DMS 273 (cell line): ENCODE data around the gene MCCD1.

ENCODE experiments used
- DNase-seq: peaks from one replicate; lab custom pipeline; 2025; ENCODE audit not compliant: unreplicated experiment; lab: John Stamatoyannopoulos, UW

Gene MCCD1

DNA sequence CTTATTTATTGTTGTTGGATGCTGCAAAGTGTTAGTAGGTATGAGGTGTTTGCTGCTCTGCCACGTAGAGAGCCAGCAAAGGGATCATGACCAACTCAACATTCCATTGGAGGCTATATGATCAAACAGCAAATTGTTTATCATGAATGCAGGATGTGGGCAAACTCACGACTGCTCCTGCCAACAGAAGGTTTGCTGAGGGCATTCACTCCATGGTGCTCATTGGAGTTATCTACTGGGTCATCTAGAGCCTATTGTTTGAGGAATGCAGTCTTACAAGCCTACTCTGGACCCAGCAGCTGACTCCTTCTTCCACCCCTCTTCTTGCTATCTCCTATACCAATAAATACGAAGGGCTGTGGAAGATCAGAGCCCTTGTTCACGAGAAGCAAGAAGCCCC, 18.8 kb upstream of the MCCD1 start:
- DNase-seq: no peak

DNA sequence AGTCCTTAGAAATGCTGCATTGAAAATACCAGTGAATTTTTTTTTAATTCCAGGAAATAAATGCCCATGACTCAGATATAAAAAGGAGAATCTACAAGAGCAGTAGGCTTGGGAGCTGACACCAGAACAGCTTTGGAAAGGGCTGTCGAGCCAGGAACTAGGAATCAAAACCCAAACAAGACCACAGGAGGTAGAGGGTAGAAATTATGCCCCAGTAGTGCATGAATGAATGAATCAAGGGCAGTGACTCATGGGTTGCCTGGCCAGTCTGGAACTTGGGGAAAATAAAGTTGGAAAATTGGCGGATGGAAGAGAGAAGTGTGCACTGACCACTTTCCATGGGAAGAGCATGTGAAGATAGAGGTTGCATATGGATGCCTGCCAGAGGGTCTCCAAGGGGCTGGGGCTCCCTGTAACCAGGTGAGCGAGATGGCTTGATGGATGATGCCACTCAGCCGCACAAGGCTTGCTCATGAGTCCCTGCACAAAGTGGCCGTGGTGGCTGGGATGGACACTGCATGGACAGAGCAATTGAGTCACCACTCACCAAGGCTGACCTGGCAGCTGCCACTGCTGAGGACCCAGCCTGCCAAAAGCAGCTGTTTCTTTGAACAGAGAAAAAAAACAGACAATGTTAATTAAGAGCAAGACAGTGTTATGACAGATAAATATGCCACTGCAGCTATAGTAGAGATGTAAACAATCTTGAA, 15.2 kb upstream of the MCCD1 start:
- DNase-seq: no peak

DNA sequence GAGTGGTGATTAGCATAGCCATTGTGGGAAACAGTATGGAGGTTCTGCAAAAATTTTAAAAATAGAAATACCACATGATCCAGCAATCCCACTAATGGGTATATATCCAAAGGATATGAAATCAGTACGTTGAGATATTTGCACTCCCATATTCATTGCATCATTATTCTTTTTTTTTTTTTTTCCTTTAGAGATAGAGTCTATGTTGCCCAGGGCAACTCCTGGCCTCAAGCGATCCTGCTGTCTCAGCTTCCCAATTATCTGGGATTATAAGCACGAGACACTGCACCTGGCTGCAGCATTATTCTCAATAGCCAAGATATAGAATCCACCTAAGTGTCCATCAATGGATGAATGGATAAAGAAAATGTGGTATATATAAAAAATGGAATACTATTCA, 6.9 kb upstream of the MCCD1 start:
- DNase-seq: no peak

DNA sequence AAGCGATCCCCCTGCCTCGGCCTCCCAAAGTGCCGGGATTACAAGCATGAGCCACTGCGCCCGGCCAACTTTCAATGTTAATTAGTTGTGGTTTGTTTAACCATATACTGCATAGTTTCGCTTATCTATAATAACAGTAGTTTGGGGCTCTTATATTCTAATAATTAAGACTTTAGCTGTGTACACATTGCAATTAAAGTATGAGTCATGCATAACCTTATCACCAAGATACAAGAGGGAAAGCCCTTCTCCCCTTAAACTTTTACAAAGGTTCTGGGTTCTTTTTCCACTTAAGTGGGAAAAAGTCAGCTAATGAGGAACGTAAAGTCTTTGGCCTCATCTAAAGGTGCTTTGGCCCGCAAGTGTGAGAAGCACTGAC, 3.2 kb upstream of the MCCD1 start:
- no peak for DNase-seq

DNA sequence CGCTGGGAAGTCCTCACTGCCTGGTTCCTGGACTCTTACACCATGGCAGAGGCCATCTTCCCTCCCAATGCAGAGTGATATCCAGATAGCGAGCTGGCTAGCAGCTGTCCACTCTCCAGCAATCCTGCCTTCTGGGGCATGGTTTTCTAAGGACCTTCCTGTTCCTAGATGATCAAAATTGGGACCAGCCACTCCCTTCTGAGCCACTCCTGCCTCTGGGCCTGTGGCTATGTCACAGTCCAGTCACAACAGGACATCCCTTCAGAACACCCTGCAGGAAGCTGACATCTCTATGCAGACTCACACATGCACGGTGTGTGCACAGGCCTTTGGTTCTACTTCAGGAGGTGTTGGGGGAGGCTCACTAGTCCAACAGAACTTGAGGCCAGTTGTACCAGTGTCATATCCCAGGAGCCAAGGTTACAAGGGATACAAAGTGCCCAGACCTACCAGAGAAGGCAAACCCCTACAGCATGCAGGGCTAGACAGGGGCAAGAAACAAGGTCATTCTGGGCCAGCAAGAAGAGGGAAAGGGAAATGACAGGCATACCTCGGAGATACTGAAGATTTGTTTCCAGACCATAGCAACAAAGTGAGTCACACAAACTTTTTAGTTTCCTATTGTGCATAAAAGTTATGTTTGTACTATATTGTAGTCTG, 2.7 kb upstream of the MCCD1 start:
- DNase-seq: no peak

DNA sequence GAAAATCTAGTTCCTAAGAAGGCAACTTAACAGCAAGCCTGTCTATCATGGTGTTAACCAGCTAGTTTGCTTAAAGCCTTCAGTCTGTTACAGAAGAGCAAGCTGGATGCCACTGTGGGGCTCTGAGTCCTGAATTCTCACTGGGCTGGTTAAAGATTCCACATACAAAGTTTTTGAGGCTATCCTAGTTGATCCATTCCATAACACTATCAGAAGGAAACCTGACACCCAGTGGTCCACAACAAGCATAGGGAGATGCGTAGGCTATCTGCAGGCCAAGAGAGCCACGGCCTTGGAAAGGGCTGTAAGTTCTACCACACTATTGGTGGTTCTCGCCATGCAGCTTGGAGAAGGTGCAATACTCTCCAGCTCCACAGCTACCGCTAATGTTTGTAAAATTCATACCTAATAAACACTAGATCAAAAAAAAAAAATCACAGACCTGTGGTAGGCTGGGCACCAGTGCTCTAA, 420 bp upstream of the MCCD1 start:
- peak; percentile 60 for DNase-seq

DNA sequence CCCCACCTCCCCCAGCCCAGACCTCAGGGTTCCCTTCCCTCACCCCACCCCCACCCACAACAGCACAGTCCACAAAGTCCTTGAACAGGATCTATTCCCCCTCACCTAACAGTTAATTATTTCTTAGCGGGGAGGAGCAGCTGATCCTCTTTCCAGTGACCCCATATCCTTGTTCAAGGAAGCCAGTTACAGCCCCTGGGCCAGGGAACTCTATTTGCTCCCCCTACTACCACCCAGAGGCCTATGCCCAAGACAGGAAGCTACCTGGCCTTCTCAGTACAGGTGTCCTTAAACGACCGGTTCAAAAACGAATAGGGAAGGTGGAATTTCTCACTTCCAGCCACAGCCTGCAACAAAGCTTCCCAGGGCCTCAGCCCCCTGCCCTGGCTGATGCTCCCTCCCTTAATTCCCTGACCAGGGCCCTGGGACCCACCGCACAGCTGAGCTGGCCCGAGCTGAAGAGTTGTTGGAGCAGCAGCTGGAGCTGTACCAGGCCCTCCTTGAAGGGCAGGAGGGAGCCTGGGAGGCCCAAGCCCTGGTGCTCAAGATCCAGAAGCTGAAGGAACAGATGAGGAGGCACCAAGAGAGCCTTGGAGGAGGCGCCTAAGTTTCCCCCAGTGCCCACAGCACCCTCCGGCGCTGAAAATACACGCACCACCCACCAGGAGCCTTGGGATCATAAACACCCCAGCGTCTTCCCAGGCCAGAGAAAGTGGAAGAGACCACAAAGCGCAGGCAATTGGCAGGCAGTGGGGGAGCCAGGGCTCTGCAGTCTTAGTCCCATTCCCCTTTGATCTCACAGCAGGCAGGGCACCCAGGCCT, 778 bp downstream of the MCCD1 start:
- DNase-seq: peak; percentile 49

DNA sequence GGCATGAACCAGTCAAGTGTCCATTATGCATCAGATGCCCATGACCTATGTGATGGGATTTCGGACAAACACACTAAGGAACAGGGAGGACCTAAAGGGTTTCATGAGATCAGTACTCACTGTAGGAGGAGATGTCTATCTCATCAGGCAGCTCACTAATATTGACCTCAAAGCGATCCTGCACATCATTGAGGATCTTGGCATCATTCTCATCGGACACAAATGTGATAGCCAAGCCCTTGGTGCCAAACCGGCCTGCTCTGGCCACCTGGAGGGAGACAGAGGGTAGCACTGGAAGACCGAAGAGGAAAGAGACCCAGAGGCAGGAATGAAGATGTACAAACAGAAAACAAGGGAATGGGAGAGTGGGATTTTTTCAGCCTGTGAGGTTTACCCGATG, 1.9 kb downstream of the MCCD1 start:
- DNase-seq: no peak

DNA sequence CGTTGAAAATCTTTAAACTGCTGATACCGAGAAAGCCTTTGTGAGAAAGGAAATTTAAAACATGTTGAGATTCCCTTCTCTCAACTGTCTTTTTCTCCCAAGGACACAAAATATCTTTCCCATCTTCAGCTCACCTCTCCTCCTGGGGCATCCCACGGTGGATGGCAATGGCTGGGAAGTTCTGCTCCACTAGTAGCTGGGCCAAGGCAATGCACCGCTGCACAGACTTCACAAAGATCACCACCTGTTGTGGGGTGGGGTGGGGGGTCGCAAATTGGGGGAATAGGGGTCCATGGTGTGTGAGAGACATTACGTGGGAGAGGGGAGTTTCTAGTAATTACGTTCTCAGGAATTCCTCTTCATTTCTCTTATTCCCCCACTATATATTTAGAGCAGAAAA, 2.4 kb downstream of the MCCD1 start:
- DNase-seq: no peak

DNA sequence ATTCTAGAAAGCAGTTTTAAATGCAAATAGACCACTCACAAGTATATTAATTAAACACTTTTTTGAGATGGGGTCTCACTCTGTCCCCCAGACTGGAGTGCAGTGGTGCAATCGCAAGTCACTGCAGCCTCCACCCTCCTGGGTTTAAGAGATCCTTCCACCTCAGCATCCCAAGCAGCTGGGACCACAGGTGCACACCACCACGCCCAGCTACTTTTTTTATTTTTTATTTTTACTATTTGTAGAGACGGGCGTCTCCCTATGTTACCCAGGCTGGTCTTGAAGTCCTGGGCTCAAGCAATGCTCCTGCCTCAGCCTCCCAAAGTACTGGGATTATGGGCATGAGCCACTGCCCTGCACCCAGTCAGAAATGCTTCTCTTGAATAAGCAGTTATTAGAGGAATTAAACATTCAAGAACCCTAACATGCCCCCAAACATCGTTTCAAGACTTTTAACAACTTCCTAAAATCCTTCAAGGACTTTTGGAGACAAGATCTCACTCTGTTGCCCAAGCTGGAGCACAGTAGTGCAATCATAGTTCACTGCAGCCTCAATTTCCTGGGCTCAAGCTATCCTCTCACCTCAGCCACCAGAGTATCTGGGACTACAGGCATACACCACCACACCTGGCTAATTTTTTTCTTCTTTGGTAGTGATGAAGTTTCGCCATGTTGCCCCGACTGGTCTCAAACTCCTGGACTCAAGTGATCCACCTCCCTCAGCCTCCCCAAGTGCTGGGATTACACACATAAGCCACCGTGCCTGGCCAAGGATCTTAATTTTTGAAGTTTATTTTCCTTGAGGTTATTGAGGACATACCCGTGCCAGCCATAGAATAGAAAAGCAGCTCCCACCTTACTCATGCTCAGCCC, 3.2 kb downstream of the MCCD1 start:
- DNase-seq: no peak

DNA sequence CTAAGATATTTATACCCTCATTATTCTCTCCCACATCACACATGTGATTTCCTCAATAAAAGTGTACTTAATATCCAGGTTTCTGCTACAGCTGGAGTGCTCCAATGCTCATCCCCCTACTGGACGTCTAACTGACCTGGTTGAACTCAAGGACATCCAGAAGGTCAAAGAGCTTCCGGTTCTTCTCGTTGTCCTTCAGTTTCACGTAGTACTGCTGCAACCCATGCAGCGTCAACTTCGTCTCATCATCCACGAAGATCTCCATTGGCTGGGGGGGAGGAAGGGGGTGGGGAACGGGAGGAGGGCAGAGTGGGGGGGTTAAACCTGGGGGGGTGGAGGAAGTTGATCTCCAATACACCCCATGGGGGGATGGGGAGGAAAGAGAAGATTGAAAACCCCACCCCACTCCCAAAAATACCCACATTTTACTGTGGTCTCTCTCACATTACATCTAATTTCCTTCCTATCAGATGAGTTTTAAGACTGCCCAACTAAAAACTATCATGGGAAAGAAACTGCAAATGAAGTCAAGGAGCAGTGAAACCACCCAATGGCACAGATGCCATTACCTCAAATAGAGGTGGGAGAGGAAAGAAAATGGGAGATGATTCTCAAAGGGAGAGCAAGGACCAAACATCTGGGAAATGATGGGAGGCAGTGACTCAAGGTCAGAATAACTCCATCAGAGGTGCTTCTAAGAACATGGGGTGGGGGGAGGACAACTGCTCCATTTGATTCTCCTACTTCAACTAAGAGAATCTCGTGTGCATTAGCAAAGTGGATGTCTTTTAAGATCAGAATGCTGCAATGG, 4.1 kb downstream of the MCCD1 start:
- DNase-seq: no peak

DNA sequence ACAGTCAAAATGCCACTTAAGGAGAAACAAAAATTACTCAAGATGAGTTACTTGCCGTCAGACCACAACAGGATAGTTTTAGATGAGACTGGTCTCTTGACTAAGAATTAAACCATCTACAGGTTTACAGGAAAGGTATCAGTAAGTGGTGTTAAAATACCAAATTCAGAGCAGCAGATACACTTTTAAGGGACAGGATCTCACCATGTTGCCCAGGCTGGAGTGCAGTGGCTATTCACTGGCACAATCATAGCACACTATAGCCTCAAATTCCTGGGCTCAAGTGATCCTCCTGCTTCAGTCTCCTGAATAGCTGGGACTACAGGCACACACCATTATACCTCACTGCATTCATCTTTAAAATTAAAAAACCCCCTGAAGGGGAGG, 4.7 kb downstream of the MCCD1 start:
- no peak for DNase-seq

DNA sequence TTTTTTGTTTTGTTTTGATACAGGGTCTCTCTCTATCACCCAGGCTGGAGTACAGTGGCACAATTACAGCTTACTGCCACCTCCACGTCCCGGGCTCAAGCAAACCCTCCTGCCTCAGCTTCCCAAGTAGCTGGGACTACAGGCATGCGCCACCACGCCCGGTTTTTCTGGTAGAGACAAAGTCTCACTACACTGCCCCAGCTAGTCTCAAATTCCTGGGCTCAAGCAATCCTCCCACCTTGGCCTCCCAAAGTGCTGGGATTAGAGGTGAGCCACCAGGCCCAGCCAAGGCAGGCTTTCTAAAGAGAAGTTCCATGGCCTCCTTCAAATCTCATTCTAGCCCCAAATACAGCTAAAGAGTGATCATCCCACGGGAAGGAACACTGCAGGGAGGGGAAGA, 5.2 kb downstream of the MCCD1 start:
- DNase-seq: no peak

DNA sequence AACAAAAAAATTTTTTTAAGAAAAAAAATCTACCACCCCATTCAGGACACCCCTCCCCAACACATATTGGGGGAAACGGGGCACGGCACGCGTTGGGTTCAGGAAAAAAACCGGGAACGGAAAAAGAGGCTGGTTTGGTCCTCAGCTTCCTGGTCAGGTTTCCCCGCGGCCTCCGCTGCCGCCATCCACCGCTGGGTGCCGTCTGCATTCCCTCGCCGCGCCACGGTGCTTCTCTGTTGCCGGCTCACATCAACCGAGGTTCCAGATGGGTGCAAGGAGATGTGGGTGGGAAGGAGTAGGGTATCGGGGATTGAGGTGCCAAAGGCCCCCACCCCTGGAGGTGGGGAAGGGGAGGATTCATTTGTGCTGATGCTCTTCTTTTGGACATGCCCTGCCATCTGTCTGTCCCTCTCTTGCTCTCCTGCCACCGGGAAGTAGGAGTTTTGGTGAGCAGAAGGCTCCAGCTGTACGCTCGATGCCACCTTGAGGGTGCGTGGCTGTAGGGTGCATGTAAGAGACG, 5.8 kb downstream of the MCCD1 start:
- DNase-seq: no peak

DNA sequence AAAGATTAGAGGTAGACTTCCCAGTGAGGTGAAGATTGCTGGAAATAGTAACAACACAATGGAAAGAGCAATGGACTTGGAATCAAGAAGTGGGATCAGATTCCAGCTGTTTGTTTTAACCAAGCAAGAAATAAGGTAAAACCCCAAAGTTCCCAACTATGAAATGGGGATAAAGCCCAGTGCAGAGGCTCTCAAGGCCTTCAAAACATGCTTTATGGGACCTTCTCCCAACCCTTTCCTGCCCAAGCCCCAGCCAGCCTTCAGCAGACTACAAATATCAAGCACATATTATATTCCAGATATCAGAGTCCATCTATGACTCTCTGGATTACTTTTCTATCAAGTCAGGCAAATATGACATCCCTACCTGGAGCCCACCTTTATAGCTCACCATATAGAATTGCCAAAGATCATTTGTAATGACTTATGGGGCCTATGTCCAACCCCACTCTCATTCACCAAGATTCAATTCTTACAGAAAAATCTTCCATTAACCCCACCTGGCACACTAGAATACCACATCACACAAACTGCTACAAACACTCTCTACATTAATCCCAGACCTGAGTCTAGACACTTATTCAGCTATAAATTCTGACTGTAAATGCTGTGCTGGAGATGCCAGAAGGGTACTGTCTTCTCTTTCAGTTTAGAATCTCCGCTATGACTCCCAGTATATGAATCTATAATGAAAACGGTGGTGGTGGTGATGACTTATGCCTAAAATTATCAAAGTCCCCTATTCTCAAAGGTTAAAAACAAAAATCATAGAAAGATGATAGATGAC, 7.0 kb downstream of the MCCD1 start:
- DNase-seq: no peak

DNA sequence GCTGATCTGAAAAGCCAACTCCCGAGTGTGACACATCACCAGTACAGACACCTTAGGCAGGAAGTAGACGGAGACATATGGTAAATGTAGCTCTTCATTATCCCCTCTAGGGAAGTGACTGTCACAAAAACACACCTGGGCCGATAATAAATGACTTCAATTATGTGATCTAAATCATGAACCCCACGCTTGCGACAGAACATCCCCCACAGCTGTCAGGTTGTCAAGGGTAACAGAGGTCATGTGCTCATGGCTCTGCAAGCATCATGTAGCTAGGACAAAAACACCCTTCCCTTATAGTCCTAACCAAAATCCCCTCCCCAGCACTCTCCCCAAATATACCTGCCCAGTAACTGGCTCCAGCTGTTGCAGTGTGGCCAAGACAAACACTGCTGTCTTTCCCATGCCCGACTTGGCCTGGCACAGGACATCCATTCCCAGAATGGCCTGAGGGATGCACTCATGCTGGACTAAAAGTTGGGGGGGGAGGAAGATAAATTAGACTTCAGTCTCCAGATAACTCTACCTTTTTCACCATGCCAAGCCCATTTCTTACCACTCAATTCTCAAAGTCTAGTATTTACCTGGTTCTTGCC, 10.1 kb downstream of the MCCD1 start:
- DNase-seq: no peak

DNA sequence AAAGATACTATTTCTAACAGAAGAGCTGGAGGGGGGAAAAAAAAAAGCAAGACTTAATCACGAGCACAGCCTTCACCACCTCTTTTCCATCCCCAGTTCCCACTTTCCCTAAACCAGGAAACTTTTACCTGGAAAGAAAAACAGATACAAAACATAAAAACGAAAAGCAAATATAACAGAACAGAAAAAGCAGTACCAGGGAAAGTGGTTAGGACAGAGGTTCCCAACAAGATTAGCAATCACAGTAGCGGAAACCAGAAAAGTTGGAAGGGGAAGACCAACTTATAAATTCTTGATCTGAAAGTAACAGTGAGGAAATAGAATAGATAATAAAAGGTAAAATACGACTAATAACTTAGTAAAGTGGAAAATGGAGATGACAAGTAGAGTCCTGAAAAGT, 11.9 kb downstream of the MCCD1 start:
- DNase-seq: no peak

DNA sequence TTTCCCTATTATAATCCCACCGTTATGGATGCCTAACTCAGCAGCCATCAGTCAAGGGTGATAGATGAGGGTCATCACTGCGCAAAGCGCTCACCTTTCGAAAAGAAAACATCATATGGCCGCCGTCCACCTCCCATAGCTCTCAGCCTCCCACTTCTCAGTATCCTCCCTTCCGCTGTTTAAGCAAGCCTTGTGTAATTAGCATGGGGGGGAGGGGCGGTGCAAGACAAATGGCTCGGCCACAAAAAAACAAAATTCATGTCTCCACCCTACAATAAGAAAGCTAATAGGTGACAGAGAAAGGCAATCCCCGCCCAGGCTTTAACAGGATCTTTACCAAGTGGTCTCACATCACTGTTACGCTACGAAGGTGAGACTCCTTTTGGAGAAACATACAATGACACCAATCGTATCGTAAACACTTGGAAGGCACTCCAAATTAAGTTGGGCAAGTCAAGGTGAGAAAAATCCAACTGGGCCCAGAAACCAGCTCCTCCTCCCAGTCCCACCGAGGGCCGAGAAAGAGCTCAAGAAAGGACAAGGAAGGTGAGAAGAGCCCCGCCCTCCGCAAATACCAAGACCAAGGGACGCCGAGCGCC, 12.4 kb downstream of the MCCD1 start:
- DNase-seq: peak; percentile 70
